KBM-7 (cell line): ENCODE results near the gene COMMD7.
"Not testable (repeated sequence)": the region's sequence is repeated elsewhere in the genome, so short reads cannot be mapped to it uniquely, and the experiment has no call there.

Experiments
- DNase-seq: peaks from one replicate; pipeline ENCODE4 v3.0.0-alpha.2; 2015
- in situ Hi-C: fragments of 300-500 bp; cut with MboI; formaldehyde crosslinking; loops from 2 replicates; pipeline ENCODE4 v1.14.3; 2020; ENCODE audit warnings: low sequenced_read_pairs, low pct_unique_long_range_greater_than_20kb, mixed read lengths

The COMMD7 gene

DNA sequence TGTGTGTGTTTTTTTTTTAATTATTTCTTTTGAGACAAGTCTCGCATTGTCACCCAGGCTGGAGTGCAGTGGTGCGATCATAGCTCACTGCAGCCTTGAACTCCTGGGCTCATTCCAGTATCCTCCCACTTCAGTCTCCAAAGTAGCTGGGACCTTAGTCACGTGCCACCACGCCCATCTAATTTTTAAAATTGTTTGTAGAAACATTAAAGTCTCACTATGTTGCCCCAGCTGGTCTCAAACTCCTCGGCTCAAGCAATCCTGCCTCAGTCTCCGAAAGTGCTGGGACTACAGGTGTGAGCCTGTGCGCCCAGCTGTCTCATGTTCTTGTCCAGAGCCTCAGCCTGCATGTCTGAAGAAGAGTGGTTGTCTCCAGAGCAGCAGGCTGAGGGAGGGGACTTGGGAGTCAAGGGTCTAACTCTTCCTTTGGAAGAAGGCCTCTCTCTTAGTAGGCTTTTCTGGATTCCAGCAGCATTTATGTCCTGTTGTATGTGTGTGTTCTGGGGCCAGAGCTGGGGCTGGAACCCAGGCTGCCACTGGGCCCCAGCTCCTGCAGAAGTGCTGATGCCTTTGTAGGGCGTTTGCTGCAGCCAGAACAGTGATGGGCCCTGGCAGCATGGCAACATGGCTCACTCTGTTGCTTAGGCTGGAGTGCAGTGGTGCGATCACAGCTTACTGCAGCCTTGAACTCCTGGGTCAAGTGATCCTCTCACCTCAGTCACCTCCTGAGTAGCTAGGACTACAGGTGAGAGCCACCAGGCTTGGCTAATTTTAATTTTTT is 24.3 kb upstream of the COMMD7 start:
- DNase-seq, result no peak
- in situ Hi-C loops, result no loop called here

DNA sequence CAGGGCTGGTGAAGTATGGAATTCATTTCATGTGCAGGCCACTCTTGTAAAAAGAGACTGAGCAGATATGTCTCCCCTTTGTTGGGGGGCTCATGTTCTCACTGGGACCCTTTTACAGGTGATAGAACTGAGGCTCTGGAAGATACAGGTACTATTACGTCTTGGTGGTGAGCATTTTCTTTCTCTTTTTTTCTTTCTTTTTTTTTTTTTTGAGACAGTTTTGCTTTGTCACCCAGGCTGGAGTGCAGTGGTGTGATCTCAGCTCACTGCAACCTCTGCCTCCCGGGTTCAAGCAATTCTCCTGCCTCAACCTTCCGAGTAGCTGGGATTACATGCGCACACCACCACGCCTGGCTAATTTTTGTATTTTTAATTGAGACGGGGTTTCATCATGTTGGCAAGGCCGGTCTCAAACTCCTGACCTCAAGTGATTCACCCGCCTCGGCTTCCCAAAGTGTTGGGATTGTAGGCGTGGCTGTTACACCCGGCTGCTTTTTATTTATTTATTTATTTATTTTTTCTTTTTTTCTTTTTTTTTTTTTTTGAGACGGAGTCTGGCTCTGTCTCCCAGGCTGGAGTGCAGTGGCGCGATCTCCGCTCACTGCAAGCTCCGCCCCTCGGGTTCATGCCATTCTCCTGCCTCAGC is 22.1 kb upstream of the COMMD7 start:
- in situ Hi-C loops, DNase-seq: not testable (repeated sequence)

DNA sequence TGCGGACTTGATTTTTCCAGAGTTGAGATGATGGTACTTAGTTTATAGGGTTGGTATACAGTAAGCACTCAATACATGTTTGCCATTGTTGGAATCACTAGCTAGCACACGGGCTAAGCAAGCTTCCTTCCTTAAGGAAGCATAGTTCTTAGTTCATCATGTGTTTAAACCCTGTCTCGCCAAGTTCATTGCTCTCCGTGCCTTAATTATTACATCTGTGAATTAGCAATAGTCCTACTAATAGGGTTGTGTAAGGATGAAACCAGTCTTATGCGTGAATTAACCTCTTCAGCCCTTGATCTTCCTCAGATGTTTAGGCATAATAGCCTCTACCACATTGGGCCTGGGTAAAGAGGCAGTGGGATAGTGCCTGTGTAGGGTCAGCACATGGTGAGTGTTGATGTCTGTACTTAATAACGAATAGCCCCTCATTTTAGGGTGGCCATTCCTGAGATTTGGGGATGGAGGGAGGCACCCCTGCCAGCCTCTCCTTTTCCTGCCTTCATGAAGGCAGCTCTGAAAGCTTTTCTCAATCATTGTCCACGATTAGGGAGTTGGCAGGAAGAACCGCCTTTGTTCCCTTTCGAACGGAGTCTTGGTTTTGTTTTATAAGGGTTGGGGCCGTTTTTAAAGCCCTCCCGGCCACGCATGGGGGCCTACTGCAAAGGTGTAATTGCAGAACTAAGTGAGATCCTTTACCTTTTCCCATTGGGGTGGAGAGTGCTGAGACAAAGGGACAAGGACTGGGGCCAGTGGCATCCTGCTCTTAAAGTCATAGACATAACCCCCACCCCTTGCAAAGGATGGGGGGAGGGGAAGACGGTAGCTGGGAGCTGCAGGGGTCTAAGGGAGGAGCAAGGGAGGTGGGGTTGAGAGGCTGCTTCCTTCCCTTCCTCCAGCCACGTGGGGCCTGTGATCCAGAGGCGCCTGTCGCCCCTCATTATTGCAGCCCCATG is 21.0 kb upstream of the COMMD7 start:
- peak; percentile 75 for DNase-seq

DNA sequence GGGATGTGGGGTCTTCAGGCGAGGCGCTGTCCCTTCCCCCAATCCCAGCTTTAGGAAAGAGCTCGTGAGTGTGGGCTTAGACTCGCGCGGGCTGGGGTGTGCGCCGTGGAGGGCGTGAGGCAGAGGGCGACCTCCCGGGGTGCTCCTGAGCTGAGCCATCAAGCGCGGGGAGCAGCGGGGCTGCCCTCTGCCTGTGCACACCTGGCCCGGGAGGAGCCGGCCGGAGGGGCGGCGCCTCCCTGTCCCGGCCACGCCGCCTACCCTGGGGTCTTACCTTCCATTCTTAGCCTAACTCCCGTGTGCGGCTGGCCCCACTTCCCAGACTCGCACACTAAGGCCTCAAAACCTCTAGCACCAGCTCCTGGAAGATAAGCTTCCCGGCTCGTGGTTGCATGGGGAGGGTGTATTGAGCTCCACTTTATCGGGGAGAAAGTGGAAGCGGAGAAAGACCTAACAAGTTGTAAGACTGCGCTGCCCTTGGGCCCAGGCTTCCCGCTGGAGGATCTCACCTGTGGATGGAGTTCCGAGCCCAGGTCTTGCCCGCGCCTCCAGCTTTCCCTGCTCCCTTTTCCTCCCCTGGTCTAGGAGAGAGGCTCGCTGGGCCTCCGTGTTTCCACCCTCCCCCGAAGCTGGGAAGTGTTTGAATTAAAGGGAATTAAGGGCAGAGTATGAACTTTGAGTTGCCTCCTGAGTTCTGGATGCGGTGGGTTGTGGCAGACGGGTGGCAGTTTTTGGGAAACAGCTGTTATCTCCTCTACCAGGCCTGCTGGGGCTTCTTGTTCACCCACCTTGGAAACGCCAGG is 20.1 kb upstream of the COMMD7 start:
- in situ Hi-C loops, result no loop called here
- DNase-seq, result no peak

More for the DNA sequence above, 21.0 kb upstream of the COMMD7 start:
- in situ Hi-C loops, result no loop called here

DNA sequence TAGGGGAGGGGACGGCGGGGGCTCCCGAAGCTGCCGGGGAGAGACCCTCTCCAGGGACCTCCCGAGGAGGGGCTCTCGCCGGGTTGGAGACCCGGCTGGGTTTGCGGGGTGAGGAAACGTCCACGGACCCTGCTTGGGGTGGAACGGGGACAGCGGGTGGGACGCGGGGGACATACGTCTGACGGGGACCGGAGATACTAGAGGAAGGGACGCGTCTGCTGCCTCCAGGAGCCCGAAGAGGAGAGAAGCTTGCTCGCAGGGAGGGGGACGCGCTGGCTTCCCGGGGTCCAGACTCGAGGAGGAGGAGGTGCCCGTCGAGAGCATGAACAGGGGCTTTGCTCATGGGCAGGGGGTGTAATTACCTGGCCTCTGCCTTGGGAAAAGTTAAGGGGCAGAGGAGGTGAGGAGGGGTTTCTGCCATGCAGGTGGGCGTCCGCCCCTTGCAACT is 19.5 kb upstream of the COMMD7 start:
- peak; percentile 21 for DNase-seq
- in situ Hi-C loops, result no loop called here

DNA sequence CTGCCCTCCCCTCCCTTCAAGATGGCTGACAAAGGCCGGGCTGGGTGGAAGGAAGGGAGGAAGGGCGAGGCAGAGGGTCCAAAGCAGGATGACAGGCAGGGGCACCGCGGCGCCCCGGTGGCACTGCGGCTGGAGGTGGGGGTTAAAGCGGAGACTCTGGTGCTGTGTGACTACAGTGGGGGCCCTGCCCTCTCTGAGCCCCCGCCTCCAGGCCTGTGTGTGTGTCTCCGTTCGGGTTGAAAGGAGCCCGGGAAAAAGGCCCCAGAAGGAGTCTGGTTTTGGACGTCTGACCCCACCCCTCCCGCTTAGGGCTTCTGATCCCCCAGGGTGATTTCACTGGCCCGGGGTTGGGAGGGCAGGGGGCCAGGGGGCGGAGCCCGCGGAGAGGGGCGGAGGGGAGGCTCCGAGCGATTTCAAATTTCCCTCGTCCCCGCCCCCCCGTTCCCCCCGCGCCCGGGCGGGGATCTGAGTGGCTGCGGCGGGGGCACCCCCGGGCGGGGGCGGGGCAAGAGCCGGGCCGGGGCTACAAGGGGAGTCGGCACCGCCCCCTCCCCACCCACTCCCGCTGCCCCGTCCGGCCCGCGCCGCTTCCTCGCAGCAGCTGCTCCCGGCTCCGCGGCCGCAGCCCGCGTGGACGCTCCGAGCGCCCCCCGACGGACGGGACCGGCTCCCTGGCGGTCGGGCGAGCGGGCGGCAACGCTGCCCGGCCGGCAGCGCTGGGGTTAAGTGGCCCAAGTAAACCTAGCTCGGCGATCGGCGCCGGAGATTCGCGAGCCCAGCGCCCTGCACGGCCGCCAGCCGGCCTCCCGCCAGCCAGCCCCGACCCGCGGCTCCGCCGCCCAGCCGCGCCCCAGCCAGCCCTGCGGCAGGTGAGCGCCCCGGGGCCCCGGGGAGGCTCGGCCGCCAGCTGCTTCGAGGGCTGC is 18.8 kb upstream of the COMMD7 start, which contains the start of gene DNMT3B:
Gene DNMT3B, plus strand, starts transcription at position 555 of the 923 bp plus-strand sequence. CDS start 17,939 bp downstream, outside the sequence.
- DNase-seq, result peak; percentile 66
- in situ Hi-C loops, result no loop called here

DNA sequence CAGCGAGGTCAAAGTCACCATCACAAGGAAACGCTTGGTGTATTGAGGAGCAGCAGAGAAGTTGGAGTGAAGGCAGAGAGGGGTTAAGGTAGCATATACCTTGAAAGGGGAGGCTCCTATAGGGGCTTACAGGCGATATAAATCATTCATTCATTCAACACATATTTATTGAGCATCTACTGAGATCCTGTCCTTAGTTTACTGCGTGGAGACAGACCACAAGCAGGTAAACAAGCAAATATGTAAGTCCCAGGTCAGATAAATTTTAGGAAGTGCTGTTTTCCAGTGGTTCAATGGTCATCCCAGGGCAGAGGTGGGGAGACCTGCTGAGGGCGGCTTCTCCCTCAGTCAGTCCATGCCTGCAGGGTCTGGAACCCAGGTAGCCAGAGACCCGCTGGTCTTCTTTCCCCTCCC is 18.2 kb upstream of the COMMD7 start:
- DNase-seq, result no peak
- in situ Hi-C loops, result no loop called here

DNA sequence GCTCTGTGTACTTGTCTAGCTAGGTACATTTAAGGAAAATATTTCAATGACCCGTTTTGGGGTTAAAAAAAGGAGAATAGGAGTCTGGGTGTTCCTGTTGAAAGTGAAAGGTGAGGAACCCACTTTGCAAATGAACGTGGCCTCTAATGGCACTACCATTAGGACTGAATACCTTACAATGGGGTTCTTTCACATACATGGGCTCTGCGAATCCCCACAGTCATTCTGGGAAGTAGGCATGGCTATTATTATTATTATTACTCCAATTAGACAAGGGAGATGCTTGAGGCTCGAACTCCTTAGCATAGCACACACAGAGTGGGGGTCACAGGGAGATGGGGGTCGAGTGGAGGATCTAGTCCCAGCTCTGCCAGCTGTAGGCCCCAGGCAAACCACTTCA is 12.9 kb upstream of the COMMD7 start:
- no peak for DNase-seq
- in situ Hi-C loops, result no loop called here

DNA sequence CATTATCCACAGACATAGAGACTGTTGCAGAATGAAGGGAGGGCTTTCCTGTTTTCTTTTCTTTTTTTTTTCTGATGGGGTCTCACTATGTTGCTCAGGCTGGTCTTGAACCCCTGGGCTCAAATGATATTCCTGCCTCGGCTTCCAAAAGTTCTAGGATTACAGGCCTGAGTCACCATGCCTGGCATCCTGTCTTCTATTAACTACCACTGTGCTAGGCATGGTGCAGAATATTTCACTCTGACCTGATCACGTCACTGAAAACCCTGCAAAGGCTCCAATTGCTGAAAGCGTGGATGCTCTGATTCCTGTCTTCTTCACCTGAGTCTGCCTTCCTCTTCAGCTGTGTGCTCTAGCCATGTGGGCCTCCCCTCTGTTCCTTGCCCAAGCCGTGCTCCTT is 10.5 kb upstream of the COMMD7 start:
- DNase-seq, result no peak

DNA sequence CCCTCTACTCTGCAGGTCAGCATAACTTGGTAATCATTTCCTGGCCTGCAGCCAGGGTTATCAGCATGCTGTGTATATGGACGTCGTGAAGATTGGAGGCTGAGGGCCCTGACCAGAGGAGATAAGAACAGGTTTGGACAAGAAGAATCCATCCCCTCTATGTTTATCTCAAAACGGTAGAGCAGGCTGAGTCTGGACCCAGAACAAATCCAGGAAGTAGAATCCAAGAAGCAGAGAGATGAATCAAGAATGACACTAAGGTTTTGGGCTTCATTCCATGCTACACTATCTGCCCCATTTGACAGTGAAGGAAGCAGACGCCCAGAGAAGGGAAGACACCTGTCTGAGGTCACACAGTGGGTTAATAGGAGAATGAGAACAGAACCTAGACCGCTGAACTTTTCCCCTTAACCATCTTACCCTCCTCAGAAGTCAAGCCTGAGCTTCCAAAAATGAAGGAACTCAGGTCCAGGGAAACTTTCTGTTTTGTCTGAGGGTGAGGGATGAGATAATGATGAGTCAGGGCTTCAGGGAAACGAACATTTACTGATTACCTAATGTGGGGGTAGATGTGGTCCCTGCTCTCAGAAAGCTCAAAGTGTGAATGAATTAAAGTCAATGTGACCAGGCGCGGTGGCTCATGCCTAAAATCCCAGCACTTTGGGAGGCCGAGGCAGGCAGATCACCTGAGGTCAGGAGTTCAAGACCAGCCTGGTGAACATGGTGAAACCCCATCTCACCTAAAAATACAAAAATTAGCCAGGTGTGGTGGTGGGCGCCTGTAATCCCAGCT is 9.4 kb upstream of the COMMD7 start:
- in situ Hi-C loops, result no loop called here
- DNase-seq, result no peak

More for the DNA sequence above, 10.5 kb upstream of the COMMD7 start:
- in situ Hi-C loops, result no loop called here

DNA sequence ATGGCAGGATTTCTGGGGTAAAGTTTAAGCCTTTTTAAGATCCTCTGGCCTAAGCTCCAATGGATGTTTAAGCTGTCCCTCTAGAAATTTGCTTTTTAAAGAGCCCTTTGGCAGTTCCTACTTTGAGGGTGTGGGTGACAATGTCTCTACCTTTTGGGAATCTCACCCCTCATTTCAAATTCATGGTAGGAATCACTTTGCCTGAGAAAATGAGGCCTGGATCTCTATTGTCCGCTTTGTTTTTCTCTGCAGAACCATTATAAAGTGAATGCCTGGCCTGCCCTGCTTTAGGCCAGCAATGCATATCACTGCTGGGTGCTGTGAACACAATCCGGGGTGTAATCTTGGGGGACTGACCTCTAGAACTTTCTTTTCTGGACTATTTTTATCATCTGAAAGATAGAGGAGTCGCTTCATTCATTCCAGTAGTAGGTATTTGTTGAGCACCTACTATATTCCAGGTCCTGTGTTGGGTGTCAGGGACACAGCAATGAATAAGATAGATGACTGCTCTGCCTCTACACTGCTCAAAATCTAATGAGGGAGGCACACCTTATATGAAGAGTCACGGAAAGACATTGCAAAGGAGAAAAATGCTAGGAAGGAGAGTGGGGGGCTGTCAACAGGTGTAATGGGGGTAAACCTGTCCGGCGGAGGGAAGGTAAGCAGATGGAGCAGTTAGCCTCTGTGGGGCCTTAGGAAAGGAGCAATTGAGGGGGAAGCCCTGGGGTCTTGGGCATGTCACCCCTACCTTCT is 8.6 kb upstream of the COMMD7 start:
- in situ Hi-C loops, result no loop called here
- DNase-seq, result no peak

DNA sequence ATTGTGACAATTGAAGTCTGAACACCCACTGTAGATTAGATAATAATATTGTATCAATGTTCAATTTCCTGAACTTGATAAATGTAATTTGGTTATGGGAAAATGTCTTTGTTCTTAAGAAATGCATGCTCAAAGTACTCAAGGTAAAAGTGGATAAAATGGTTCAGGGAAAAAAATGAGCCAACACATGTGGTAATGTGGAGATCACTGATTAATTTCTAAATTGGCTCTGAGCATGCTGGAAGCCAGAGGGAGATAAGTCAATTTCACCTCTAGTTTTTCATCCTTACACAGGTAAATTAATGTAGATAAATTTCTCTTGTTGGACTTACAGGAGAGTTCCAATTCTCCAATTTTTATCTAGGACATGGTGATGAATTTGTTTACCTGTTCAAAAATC is 8.0 kb upstream of the COMMD7 start:
- DNase-seq, result no peak
- in situ Hi-C loops, result no loop called here

DNA sequence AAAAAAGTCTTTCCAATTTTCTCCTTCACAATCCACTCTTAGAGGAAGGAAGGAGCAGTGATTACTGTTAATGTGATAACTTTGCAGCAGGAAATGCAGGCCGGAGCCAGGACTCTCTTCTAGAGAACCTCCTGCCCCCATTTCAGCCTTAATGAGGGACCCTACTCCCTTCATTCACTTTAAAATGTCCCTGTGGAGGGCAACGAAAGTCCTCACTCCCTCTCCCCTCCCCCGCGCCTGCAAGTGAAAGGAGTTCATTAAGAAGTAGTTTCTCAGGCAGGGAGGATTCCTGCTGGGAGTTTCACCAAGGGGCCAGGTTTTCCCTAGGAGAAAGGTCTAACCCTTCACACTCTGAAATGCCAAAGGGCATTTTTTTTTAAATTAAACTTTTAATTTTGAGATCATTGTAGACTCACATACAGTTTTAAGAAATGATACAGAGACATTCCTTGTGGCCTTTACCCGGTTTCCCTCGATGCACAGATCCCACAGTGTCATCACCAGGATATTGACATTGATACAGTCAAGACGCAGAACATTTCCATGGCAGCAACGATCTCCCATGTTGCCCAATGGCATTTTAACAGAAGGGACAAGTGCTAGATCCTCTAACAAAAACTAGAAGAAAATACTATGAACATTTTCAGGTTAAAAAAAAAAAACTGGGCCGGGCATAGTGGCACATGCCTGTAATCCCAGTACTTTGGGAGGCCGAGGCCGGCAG is 6.8 kb upstream of the COMMD7 start:
- in situ Hi-C loops, result no loop called here
- DNase-seq, result no peak

DNA sequence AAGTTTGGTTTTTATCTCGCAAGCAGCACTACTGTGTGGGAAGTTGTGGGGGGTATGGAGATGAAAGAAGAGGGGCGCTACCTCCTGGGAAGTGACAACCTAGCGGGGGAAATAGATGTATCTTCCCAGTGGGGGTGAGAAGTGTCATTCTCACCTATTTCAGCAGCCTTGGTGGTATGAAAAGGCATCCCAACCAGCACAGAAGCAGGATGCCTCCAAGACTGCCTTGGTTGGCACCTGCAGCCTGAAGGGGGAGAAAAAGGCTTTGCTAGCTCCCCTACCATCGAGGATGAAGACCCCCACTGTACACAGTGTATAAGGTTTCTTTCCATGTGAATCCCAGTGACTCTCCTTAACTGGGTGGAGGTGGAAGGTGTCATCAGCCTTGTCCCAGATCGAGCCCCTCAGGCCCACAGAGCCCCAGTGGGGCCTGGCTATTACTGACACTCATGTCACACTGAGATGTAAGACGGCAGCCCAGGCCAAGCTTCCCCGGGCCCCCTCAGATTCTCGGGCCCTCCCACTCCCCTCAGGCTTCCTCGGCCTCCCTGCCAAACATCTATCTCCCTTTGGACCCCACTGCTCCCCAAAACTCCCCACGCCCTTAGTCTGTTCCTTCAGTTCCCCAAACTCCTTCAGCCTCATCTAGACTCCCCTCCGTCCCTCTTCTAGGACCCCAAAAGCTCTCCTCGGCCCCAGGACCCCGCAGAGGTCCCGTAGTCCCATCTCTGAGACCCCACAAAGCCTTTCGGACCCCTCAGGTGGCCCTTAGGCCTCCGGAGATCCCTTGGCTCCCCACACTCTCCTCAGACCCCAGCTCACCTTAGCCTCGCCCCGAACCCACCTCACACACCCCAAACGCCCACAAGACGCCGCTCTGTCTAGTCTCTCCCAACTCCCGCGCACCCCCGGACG is 688 bp downstream of the COMMD7 start:
- in situ Hi-C loops, result no loop called here
- peak; percentile 21 for DNase-seq

DNA sequence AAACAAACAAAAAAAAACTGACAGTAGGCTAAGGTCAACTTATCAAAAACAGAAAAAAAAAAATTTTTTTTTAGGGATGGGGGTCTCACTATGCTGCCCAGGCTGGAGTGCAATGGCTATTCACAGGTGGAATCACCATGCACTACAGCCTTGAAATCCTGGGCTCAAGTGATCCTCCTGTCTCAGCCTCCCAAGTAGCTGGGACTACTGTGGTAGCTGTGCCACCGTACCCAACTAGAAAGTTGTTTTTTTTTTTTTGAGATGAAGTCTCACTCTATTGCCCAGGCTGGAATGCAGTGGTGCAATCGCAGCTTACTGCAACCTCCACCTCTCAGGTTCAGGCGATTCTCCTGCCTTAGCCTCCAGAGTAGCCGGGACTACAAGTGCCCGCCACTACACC is 2.1 kb downstream of the COMMD7 start:
- DNase-seq, result no peak
- in situ Hi-C loops, result no loop called here
